H1 (cell line): ENCODE data around the gene RAB40B. TPM values are rescaled to one million over a fixed set of nuclear protein-coding genes. Genes with fewer than 3 reads are reported as not detected.

Source experiments
- CTCF ChIA-PET: fragments of 300-600 bp; sonication (Branson Sonifier 250); formaldehyde crosslinking; loops from one replicate; lab custom pipeline; 2021; ENCODE audit not compliant: partially characterized antibody; lab: Charles Lee
- POLR2A ChIA-PET: fragments of 300-600 bp; sonication (Branson Sonifier 250); formaldehyde crosslinking; loops from one replicate; lab custom pipeline; 2021; ENCODE audit warnings: inconsistent platforms; ENCODE audit not compliant: partially characterized antibody; lab: Charles Lee
- DNase-seq, 2 experiments: peaks; one replicate each; pipeline versions ENCODE4 v3.0.0 to v3.0.0-alpha.2; 2010 to 2022; ENCODE audit warnings: low spot score in 2 of 2, low read depth in 1 of 2, mixed read lengths in 1 of 2
- FAIRE-seq: peaks from 2 replicates; lab custom pipeline; 2011; peaks lifted over from hg19 to GRCh38; lab: Jason Lieb, UNC
- H2AFZ ChIP-seq: 2 replicates; pipeline ENCODE4 v1.8.1; 2012; ENCODE audit warnings: low read length, inconsistent platforms
- H2AK5ac ChIP-seq: 2 replicates; pipeline ENCODE4 v1.6.1; 2013; ENCODE audit warnings: low read depth, low read length
- H2BK120ac ChIP-seq: replicated peaks from 2 replicates; pipeline ENCODE3; 2013; ENCODE audit warnings: low read depth, low read length, inconsistent platforms
- H2BK12ac ChIP-seq: 2 replicates; pipeline ENCODE4 v1.6.1; 2013; ENCODE audit warnings: low read depth, low read length
- H2BK15ac ChIP-seq: 2 replicates; pipeline ENCODE4 v1.6.1; 2013; ENCODE audit warnings: low read length
- H2BK20ac ChIP-seq: 2 replicates; pipeline ENCODE4 v1.6.1; 2013; ENCODE audit warnings: low read length
- H2BK5ac ChIP-seq: 2 replicates; pipeline ENCODE4 v1.6.1; 2013; ENCODE audit warnings: low read depth, low read length
- H3K14ac ChIP-seq: 2 replicates; pipeline ENCODE4 v1.6.1; 2013; ENCODE audit warnings: inconsistent platforms; ENCODE audit not compliant: insufficient read length
- H3K18ac ChIP-seq: 2 replicates; pipeline ENCODE4 v1.6.1; 2013; ENCODE audit warnings: low read length; ENCODE audit errors: extremely low read depth
- H3K23ac ChIP-seq: 2 replicates; pipeline ENCODE4 v1.6.1; 2013; ENCODE audit warnings: inconsistent platforms; ENCODE audit not compliant: insufficient read length
- H3K23me2 ChIP-seq: 2 replicates; pipeline ENCODE4 v1.6.1; 2013; ENCODE audit warnings: low read depth, low read length
- H3K27ac ChIP-seq: 2 replicates; pipeline ENCODE4 v1.6.1; 2011; ENCODE audit warnings: low read depth, low read length, inconsistent platforms
- H3K27me3 ChIP-seq, 4 experiments: replicated peaks in 1 of 4; 1 replicate in 1 of 4; 2 replicates in 3 of 4; pipeline versions ENCODE4 v1.6.1 to v1.8.1; 2011 to 2013; ENCODE audit warnings: low read length in 3 of 4, mild to moderate bottlenecking in 3 of 4, inconsistent platforms in 2 of 4, mixed read lengths in 2 of 4, moderate library complexity in 1 of 4; ENCODE audit not compliant: control insufficient read depth in 3 of 4, insufficient read depth in 3 of 4; ENCODE audit errors: extremely low read depth in 1 of 4
- H3K36me3 ChIP-seq, 4 experiments: 2 replicates each; pipeline versions ENCODE4 v1.6.1 to v1.8.1; 2011 to 2013; ENCODE audit warnings: mild to moderate bottlenecking in 4 of 4, low read length in 3 of 4, moderate library complexity in 2 of 4, control low read depth in 1 of 4, inconsistent platforms in 1 of 4; ENCODE audit not compliant: insufficient read depth in 4 of 4, control insufficient read depth in 2 of 4
- H3K4ac ChIP-seq: replicated peaks from 2 replicates; pipeline ENCODE3; 2013; ENCODE audit warnings: low read length, low read depth, mixed read lengths, inconsistent platforms; ENCODE audit not compliant: insufficient read length
- H3K4me1 ChIP-seq, 4 experiments: replicated peaks in 1 of 4; 1 replicate in 1 of 4; 2 replicates in 3 of 4; pipeline versions ENCODE4 v1.6.1 to v1.8.1; 2011 to 2013; ENCODE audit warnings: low read length in 3 of 4, inconsistent platforms in 2 of 4, mixed read lengths in 1 of 4; ENCODE audit not compliant: insufficient read depth in 4 of 4, control insufficient read depth in 3 of 4
- H3K4me2 ChIP-seq, 2 experiments: 2 replicates each; pipeline versions ENCODE4 v1.6.1 to v1.8.1; 2011 to 2013; ENCODE audit warnings: low read depth in 2 of 2, low read length in 2 of 2, control low read depth in 1 of 2, inconsistent platforms in 1 of 2, mild to moderate bottlenecking in 1 of 2; ENCODE audit not compliant: insufficient read depth in 1 of 2
- H3K4me3 ChIP-seq, 4 experiments: fragments of 200-600, 300-600 bp in 1 of 4; sonication (generic), shearing (Covaris generic), sonication (Bioruptor Twin) in 1 of 4; 2 replicates each; pipeline versions ENCODE4 v1.5.1 to v1.8.1; 2011 to 2016; ENCODE audit warnings: low read length in 4 of 4, low read depth in 3 of 4, control low read depth in 2 of 4, inconsistent platforms in 2 of 4, mild to moderate bottlenecking in 2 of 4, mixed read lengths in 1 of 4, moderate library complexity in 1 of 4; ENCODE audit not compliant: insufficient read depth in 2 of 4; ENCODE audit errors: extremely low read depth in 1 of 4
- H3K56ac ChIP-seq: replicated peaks from 2 replicates; pipeline ENCODE3; 2013; ENCODE audit warnings: low read depth, mild to moderate bottlenecking, mixed read lengths, low read length, inconsistent platforms; ENCODE audit not compliant: insufficient read length
- H3K79me1 ChIP-seq: 2 replicates; pipeline ENCODE4 v1.6.1; 2013; ENCODE audit warnings: low read depth, low read length, control low read depth
- H3K79me2 ChIP-seq, 2 experiments: 2 replicates each; pipeline versions ENCODE4 v1.6.1 to v1.8.1; 2012 to 2013; ENCODE audit warnings: low read length in 2 of 2, mild to moderate bottlenecking in 2 of 2, inconsistent platforms in 1 of 2; ENCODE audit not compliant: insufficient read depth in 2 of 2, control insufficient read depth in 1 of 2
- H3K9ac ChIP-seq, 4 experiments: replicated peaks in 1 of 4; 1 replicate in 1 of 4; 2 replicates in 3 of 4; pipeline versions ENCODE4 v1.6.1 to v1.8.1; 2011 to 2013; ENCODE audit warnings: low read depth in 3 of 4, low read length in 3 of 4, control low read depth in 2 of 4, mild to moderate bottlenecking in 2 of 4, moderate library complexity in 2 of 4, inconsistent platforms in 1 of 4; ENCODE audit errors: extremely low read depth in 1 of 4
- H3K9me3 ChIP-seq, 2 experiments: 2 replicates each; pipeline versions ENCODE4 v1.6.1 to v1.8.1; 2012 to 2013; ENCODE audit warnings: mild to moderate bottlenecking in 2 of 2, moderate library complexity in 2 of 2, control low read depth in 1 of 2, inconsistent platforms in 1 of 2, low read depth in 1 of 2, low read length in 1 of 2, mixed read lengths in 1 of 2; ENCODE audit not compliant: insufficient read depth in 2 of 2
- H4K20me1 ChIP-seq, 2 experiments: replicated peaks in 1 of 2; 2 replicates each; pipeline versions ENCODE3 to v1.8.1; 2011 to 2013; ENCODE audit warnings: inconsistent platforms in 2 of 2, low read length in 2 of 2, mild to moderate bottlenecking in 1 of 2; ENCODE audit not compliant: insufficient read depth in 2 of 2, control insufficient read depth in 1 of 2
- H4K5ac ChIP-seq: 2 replicates; pipeline ENCODE4 v1.6.1; 2013; ENCODE audit warnings: low read length, low read depth, mixed read lengths, inconsistent platforms; ENCODE audit not compliant: insufficient read length
- H4K8ac ChIP-seq: 2 replicates; pipeline ENCODE4 v1.8.0; 2013; ENCODE audit warnings: mild to moderate bottlenecking, moderate library complexity, low read length, inconsistent platforms; ENCODE audit not compliant: insufficient read depth; ENCODE audit errors: extremely low read depth
- H4K91ac ChIP-seq: replicated peaks from 2 replicates; pipeline ENCODE3; 2013; ENCODE audit warnings: low read length, mixed read lengths, inconsistent platforms; ENCODE audit not compliant: insufficient read length
- ATF2 ChIP-seq: IDR thresholded peaks from 2 replicates; pipeline ENCODE4 v1.6.1; 2012; ENCODE audit warnings: low read length, inconsistent platforms
- CREB1 ChIP-seq: IDR thresholded peaks from 2 replicates; pipeline ENCODE4 v1.6.1; 2012; ENCODE audit warnings: inconsistent platforms
- EZH2 ChIP-seq: fragments of 200-600 bp; sonication (generic); IDR thresholded peaks from 2 replicates; pipeline ENCODE4 v1.7.1; 2012; ENCODE audit warnings: low read depth, mild to moderate bottlenecking, moderate library complexity, low read length, inconsistent platforms; ENCODE audit not compliant: severe bottlenecking
- GABPA ChIP-seq: IDR thresholded peaks from 2 replicates; pipeline ENCODE4 v1.6.1; 2011; ENCODE audit warnings: mild to moderate bottlenecking, low read length, moderate library complexity, borderline replicate concordance; ENCODE audit not compliant: insufficient read depth
- GTF2F1 ChIP-seq: IDR thresholded peaks from 2 replicates; pipeline ENCODE4 v1.6.1; 2012; ENCODE audit warnings: low read depth, low read length, improper control_type of control experiment, borderline replicate concordance
- HDAC6 ChIP-seq: IDR thresholded peaks from one replicate; pipeline ENCODE4 v1.7.1; 2012; ENCODE audit warnings: low read depth, mild to moderate bottlenecking, inconsistent platforms, low read length, moderate library complexity
- JUN ChIP-seq: IDR thresholded peaks from 2 replicates; pipeline ENCODE4 v1.6.1; 2011; ENCODE audit warnings: low read depth, mild to moderate bottlenecking, improper control_type of control experiment, low read length
- KDM1A ChIP-seq: fragments of 200-600, 300-600 bp; sonication (generic); IDR thresholded peaks from 2 replicates; pipeline ENCODE4 v1.7.1; 2016; ENCODE audit warnings: mild to moderate bottlenecking, low read length, borderline replicate concordance
- PHF8 ChIP-seq: fragments of 200-600 bp; sonication (generic); conservative IDR thresholded peaks from 2 replicates; pipeline ENCODE4 v1.7.1; 2012; ENCODE audit warnings: low read depth, mild to moderate bottlenecking, inconsistent platforms, low read length, moderate library complexity
- SIN3A ChIP-seq, 2 experiments: IDR thresholded peaks in 1 of 2; conservative IDR thresholded peaks in 1 of 2; 2 replicates each; pipeline ENCODE4 v1.6.1; 2011 to 2012; ENCODE audit warnings: low read length in 2 of 2, improper control_type of control experiment in 1 of 2, low read depth in 1 of 2, mild to moderate bottlenecking in 1 of 2
- SP1 ChIP-seq: IDR thresholded peaks from 2 replicates; pipeline ENCODE4 v1.6.1; 2011; ENCODE audit warnings: low read depth, low read length
- TEAD4 ChIP-seq: IDR thresholded peaks from 2 replicates; pipeline ENCODE4 v1.6.1; 2012; ENCODE audit warnings: low read depth, low read length, inconsistent platforms, mixed read lengths
- WGBS, 2 experiments: shearing (Covaris generic) in 1 of 2; methylation state at CpG; one replicate each; pipeline versions ENCODE4 v1.1.6 to v1.1.7; 2013 to 2015; ENCODE audit warnings: low lambda C conversion rate in 2 of 2, mixed read lengths in 2 of 2, inconsistent platforms in 1 of 2, low coverage in 1 of 2, missing lambda C conversion rate in 1 of 2; ENCODE audit not compliant: insufficient replicate concordance in 2 of 2, insufficient coverage in 1 of 2, insufficient read length in 1 of 2; ENCODE audit errors: extremely low coverage in 1 of 2, missing lambda C conversion rate in 1 of 2; 5-methylcytosine and 5-hydroxymethylcytosine counted together
- polyA plus RNA-seq, 7 experiments: library from polyadenylated mRNA; depleted of rRNA in 3 of 7; stranded (reverse) in 5 of 7; unstranded in 2 of 7; fragments of >200 nt in 5 of 7; fragments of 200-250 nt in 2 of 7; gene quantifications; 1 replicate in 5 of 7; 2 replicates in 1 of 7; 4 replicates in 1 of 7; pipeline versions ENCODE4 v1.2.1 to v1.2.3, GENCODE V29; 2011 to 2013; ENCODE audit warnings: missing spikeins in 2 of 7, mixed read lengths in 2 of 7
- total RNA-seq: library from RNA; stranded (reverse); fragmentation: NEBNext Ultra II Directional; extraction: Animal tissue kit (Norgen Biotek cat#: 25700); gene quantifications from 2 replicates; pipeline ENCODE4 v1.2.1, GENCODE V29; 2021

RAB40B gene
- total and polyA plus RNA-seq, 2 of the 8 experiments (the other 6 are each of a cell fraction or from before 2014, with no cell fraction given): 3.1 to 4.6 TPM

- Histone ChIP-seq H3K9me3 (peaks cover 0 to 4% of the 10 kb centered on the region in 2 experiments; a peak in 1 of 4 replicates), H3K27me3 (no peaks in the 10 kb centered on the region), H3K4me1 (no peaks in the 10 kb centered on the region), H4K91ac (peak overlapping the region; percentile 29), H3K79me2 (no peaks in the 10 kb centered on the region), H2BK15ac (peak overlapping the region; percentile 14; the same call in 1 of the 2 replicates), H2BK20ac (no peak overlapping the region), H3K27ac (no peak overlapping the region), H3K9ac (no peak overlapping the region), H2AK5ac (peak overlapping the region; percentile 11; the same call in 1 of the 2 replicates), H3K4me3 (no peak overlapping the region), H3K4me2 (no peak overlapping the region), H3K79me1 (no peaks in the 10 kb centered on the region), H3K56ac (no peak overlapping the region), H3K4ac (peak overlapping the region; percentile 73), H4K8ac (no peak overlapping the region; the same call in 1 of the 2 replicates), H3K36me3 (no peaks in the 10 kb centered on the region; a peak in 1 of 8 replicates), H4K20me1 (peaks cover 0 to 9% of the 10 kb centered on the region in 2 experiments), H2BK5ac (peak overlapping the region; percentile 28; the same call in 1 of the 2 replicates), H3K18ac (no peak overlapping the region), H4K5ac (no peak overlapping the region), H3K23me2 (no peaks in the 10 kb centered on the region), H2AFZ (no peak overlapping the region), H3K14ac (no peak overlapping the region), H2BK120ac (no peak overlapping the region), H3K23ac (no peak overlapping the region), H2BK12ac (no peak overlapping the region; the same call in 1 of the 2 replicates)
- WGBS, 2 experiments: 90% methylated on average over 15 of the region's 15 CpGs; no CpG with 5 or more reads in 1 of the 2 experiments
- ChIA-PET POLR2A (interaction anchor here (1.0 kb wide), 1 partner anchor 23 kb away, joined by 3 read pairs; no protein-coding TSS in a partner anchor), CTCF (interaction anchor here (1.3 kb wide), 1 partner anchor 8 kb away, joined by 6 read pairs; no protein-coding TSS in a partner anchor)
- FAIRE-seq (no peak), DNase-seq (no peak)
- no peak for TF ChIP-seq GTF2F1
- no peak for TF ChIP-seq KDM1A
- no peak for TF ChIP-seq GABPA
- TF ChIP-seq ATF2: no peak
- TF ChIP-seq PHF8: no peak
- TF ChIP-seq CREB1: no peak
- no peak for TF ChIP-seq SP1
- no peak for TF ChIP-seq EZH2
- no peak for TF ChIP-seq TEAD4
- TF ChIP-seq HDAC6: no peak
- no peak for TF ChIP-seq JUN
- TF ChIP-seq SIN3A (conservative IDR thresholded peaks at IDR 0.05 in 1 of 2, IDR thresholded peaks at IDR 0.05 in 1 of 2; ENCODE audit: low read depth in 1 of 2, low read length in 2 of 2): no peak
Measured at GRCh38 chr17:82659886-82660285, 38.6 kb downstream of the RAB40B start.
